GM12878 (cell line): ENCODE results near the gene ARHGAP9. TPM values are rescaled to one million over a fixed set of nuclear protein-coding genes. Genes with fewer than 3 reads are reported as not detected.

ENCODE experiments used
- ATAC-seq: fragments of 200-7000 bp; cut with Tn5 transposase; 3 replicates; pipeline ENCODE4 v1.9.1; 2020; ENCODE audit warnings: mild to moderate bottlenecking, moderate library complexity
- BruUV-seq: library from RNA; stranded (reverse); fragments of 400-500 nt; replicated peaks from 2 replicates; lab custom pipeline; 2021; lab: Mats Ljungman, UMichigan
- CTCF ChIA-PET: fragments of 300-600 bp; sonication (Branson Sonifier 250); formaldehyde crosslinking; extraction: SDS; loops from one replicate; lab custom pipeline; 2021; ENCODE audit warnings: inconsistent platforms; lab: Yijun Ruan, JAX
- POLR2A ChIA-PET: fragments of 350-600 bp; formaldehyde crosslinking; extraction: SDS; loops from one replicate; lab custom pipeline; 2021; ENCODE audit warnings: inconsistent platforms; lab: Charles Lee
- RAD21 ChIA-PET: fragments of 300-600 bp; sonication (Branson Sonifier 250); formaldehyde crosslinking; loops from one replicate; lab custom pipeline; 2023; ENCODE audit warnings: antibody characterized with exemption; ENCODE audit not compliant: unreplicated experiment; lab: Charles Lee
- SMC1A ChIA-PET: fragments of 300-600 bp; sonication (Branson Sonifier 250); formaldehyde crosslinking; loops from one replicate; lab custom pipeline; 2023; ENCODE audit not compliant: unreplicated experiment, uncharacterized antibody; lab: Charles Lee
- DNase-seq: peaks from one replicate; pipeline ENCODE4 v3.0.0-alpha.2; 2011; ENCODE audit warnings: low read depth, low spot score
- FAIRE-seq: peaks from 3 replicates; lab custom pipeline; 2011; peaks lifted over from hg19 to GRCh38; lab: Jason Lieb, UNC
- H2AFZ ChIP-seq: 2 replicates; pipeline ENCODE4 v1.6.0; 2011; ENCODE audit warnings: low read depth, low read length, control low read depth; ENCODE audit not compliant: control insufficient read depth
- H3K27ac ChIP-seq: 2 replicates; pipeline ENCODE4 v1.5.1; 2011; ENCODE audit warnings: control low read depth; ENCODE audit not compliant: control insufficient read depth, insufficient read depth
- H3K27me3 ChIP-seq, 2 experiments: replicated peaks in 1 of 2; 2 replicates each; pipeline versions ENCODE4 v1.6.0 to v1.6.1; 2011; ENCODE audit warnings: low read length in 1 of 2; ENCODE audit not compliant: control insufficient read depth in 2 of 2, insufficient read depth in 2 of 2
- H3K36me3 ChIP-seq, 2 experiments: 2 replicates each; pipeline ENCODE4 v1.5.1; 2011; ENCODE audit warnings: low read length in 1 of 2; ENCODE audit not compliant: control insufficient read depth in 2 of 2, insufficient read depth in 2 of 2
- H3K4me1 ChIP-seq: 2 replicates; pipeline ENCODE4 v1.6.1; 2011; ENCODE audit warnings: mild to moderate bottlenecking, low read length, moderate library complexity, mixed read lengths; ENCODE audit not compliant: control insufficient read depth, insufficient read depth
- H3K4me2 ChIP-seq: 2 replicates; pipeline ENCODE4 v1.6.0; 2011; ENCODE audit warnings: control low read depth; ENCODE audit not compliant: control insufficient read depth, insufficient read depth
- H3K4me3 ChIP-seq: fragments of 200-600 bp; sonication (generic); 2 replicates; pipeline ENCODE4 v1.5.1; 2016
- H3K79me2 ChIP-seq: 2 replicates; pipeline ENCODE4 v1.6.0; 2011; ENCODE audit warnings: low read length; ENCODE audit not compliant: control insufficient read depth, insufficient read depth
- H3K9ac ChIP-seq: 2 replicates; pipeline ENCODE4 v1.8.0; 2011; ENCODE audit warnings: low read length, control low read depth, mixed read lengths; ENCODE audit not compliant: control insufficient read depth, insufficient read depth
- H3K9me3 ChIP-seq: replicated peaks from 3 replicates; pipeline ENCODE4 v1.5.1; 2011; ENCODE audit warnings: mild to moderate bottlenecking, low read length; ENCODE audit not compliant: control insufficient read depth, insufficient read depth
- H4K20me1 ChIP-seq: 2 replicates; pipeline ENCODE4 v1.6.0; 2011; ENCODE audit not compliant: control insufficient read depth, insufficient read depth
- BHLHE40 ChIP-seq, 2 experiments: fragments of 450-650 bp in 1 of 2; IDR thresholded peaks; 2 replicates each; pipeline ENCODE4 v1.6.1; 2011 to 2017; ENCODE audit warnings: low read depth in 2 of 2, borderline replicate concordance in 1 of 2, improper control_type of control experiment in 1 of 2, low read length in 1 of 2, mild to moderate bottlenecking in 1 of 2
- CBX3 ChIP-seq: fragments of 200-600 bp; sonication (generic); IDR thresholded peaks from 2 replicates; pipeline ENCODE4 v1.6.1; 2016; ENCODE audit warnings: low read depth, borderline replicate concordance
- CEBPB ChIP-seq, 2 experiments: fragments of 150-350 bp in 1 of 2; IDR thresholded peaks; 2 replicates each; pipeline ENCODE4 v1.6.1; 2012 to 2014; ENCODE audit warnings: low read depth in 2 of 2, low read length in 2 of 2, borderline replicate concordance in 1 of 2, inconsistent platforms in 1 of 2
- CHD2 ChIP-seq: IDR thresholded peaks from 2 replicates; pipeline ENCODE4 v1.6.1; 2011; ENCODE audit warnings: low read depth, low read length, improper control_type of control experiment, borderline replicate concordance
- CTCF ChIP-seq, 3 experiments: IDR thresholded peaks in 2 of 3; conservative IDR thresholded peaks in 1 of 3; 2 replicates each; pipeline ENCODE4 v1.5.1; 2011; ENCODE audit warnings: low read depth in 3 of 3, low read length in 3 of 3, mild to moderate bottlenecking in 3 of 3, control low read depth in 2 of 3, moderate library complexity in 2 of 3, inconsistent platforms in 1 of 3, mixed read lengths in 1 of 3; ENCODE audit not compliant: control insufficient read depth in 2 of 3, insufficient read depth in 1 of 3; ENCODE audit errors: extremely low read depth in 1 of 3
- IRF4 ChIP-seq: IDR thresholded peaks from 2 replicates; pipeline ENCODE4 v1.6.1; 2011; ENCODE audit warnings: low read depth, low read length
- MAX ChIP-seq: IDR thresholded peaks from 2 replicates; pipeline ENCODE4 v1.6.1; 2012; ENCODE audit warnings: low read depth, low read length, improper control_type of control experiment
- NBN ChIP-seq: fragments of 450-650 bp; IDR thresholded peaks from 2 replicates; pipeline ENCODE4 v1.6.1; 2016
- PBX3 ChIP-seq: IDR thresholded peaks from 2 replicates; pipeline ENCODE4 v1.6.1; 2011; ENCODE audit warnings: mild to moderate bottlenecking, low read depth, low read length, moderate library complexity; ENCODE audit not compliant: insufficient replicate concordance
- POLR2A ChIP-seq: IDR thresholded peaks from 2 replicates; pipeline ENCODE4 v1.6.1; 2011; ENCODE audit warnings: low read depth, mild to moderate bottlenecking, low read length
- RAD21 ChIP-seq: IDR thresholded peaks from 2 replicates; pipeline ENCODE4 v1.6.1; 2011; ENCODE audit warnings: mild to moderate bottlenecking, low read depth, low read length, moderate library complexity; ENCODE audit not compliant: insufficient read depth
- RB1 ChIP-seq: fragments of 450-650 bp; formaldehyde crosslinking; IDR thresholded peaks from 2 replicates; pipeline ENCODE4 v1.6.1; 2017; ENCODE audit warnings: mild to moderate bottlenecking, borderline replicate concordance
- SMC3 ChIP-seq: IDR thresholded peaks from 2 replicates; pipeline ENCODE4 v1.6.1; 2011; ENCODE audit warnings: low read length, improper control_type of control experiment, borderline replicate concordance
- TCF7 ChIP-seq: IDR thresholded peaks from 2 replicates; pipeline ENCODE4 v1.6.1; 2014; ENCODE audit warnings: antibody characterized with exemption, borderline replicate concordance
- YY1 ChIP-seq: IDR thresholded peaks from 2 replicates; pipeline ENCODE4 v1.6.1; 2011; ENCODE audit warnings: low read depth, mild to moderate bottlenecking, low read length
- ZNF274 ChIP-seq: IDR thresholded peaks from one replicate; pipeline ENCODE4 v1.8.0; 2011; ENCODE audit not compliant: insufficient read length, insufficient read depth
- ZZZ3 ChIP-seq: IDR thresholded peaks from 2 replicates; pipeline ENCODE4 v1.6.1; 2011; ENCODE audit warnings: low read depth; ENCODE audit not compliant: control insufficient read depth, insufficient read length
- WGBS: methylation state at CpG from one replicate; pipeline ENCODE4 v1.1.6; 2016; ENCODE audit warnings: low lambda C conversion rate; ENCODE audit not compliant: insufficient replicate concordance, insufficient coverage; ENCODE audit errors: missing lambda C conversion rate; 5-methylcytosine and 5-hydroxymethylcytosine counted together
- in situ Hi-C: fragments of 300-500 bp; cut with MboI; formaldehyde crosslinking; loops from 9 replicates; pipeline ENCODE4 v1.14.3; 2018; ENCODE audit warnings: mixed read lengths
- intact Hi-C: fragments of 100-400 bp; cut with micrococcal nuclease; formaldehyde crosslinking; loops from one replicate; pipeline ENCODE4 v1.14.2; 2022; ENCODE audit not compliant: unreplicated experiment
- polyA plus RNA-seq, 11 experiments: library from polyadenylated mRNA; depleted of rRNA in 4 of 11; unstranded in 6 of 11; stranded (reverse) in 5 of 11; fragments of >200 nt; fragmentation: Nextera tagmentation in 4 of 11; fragmentation: Illumina TruSeq in 1 of 11; extraction: Ambion mirVana in 4 of 11; extraction: Trizol in 1 of 11; gene quantifications; 1 replicate in 1 of 11; 2 replicates in 10 of 11; pipeline versions ENCODE4 v1.2.1 to v1.2.3, GENCODE V29; 2011 to 2016; ENCODE audit warnings: inconsistent platforms in 2 of 11, missing spikeins in 2 of 11, low read depth in 1 of 11
- total RNA-seq, 4 experiments: library from RNA; depleted of rRNA in 3 of 4; stranded (reverse); fragments of >200 nt in 3 of 4; fragmentation: Illumina TruSeq in 1 of 4; extraction: Trizol in 1 of 4; gene quantifications; 2 replicates each; pipeline versions ENCODE4 v1.2.1 to v1.2.3, GENCODE V29; 2013 to 2021

The ARHGAP9 gene
- total and polyA plus RNA-seq, 10 of the 15 experiments (the other 5 are each of a cell fraction or from before 2014, with no cell fraction given): 19.5 to 102 (median 76.8) TPM

GRCh38 chr12:57456145-57456700, 23.4 kb downstream of the ARHGAP9 start:
- in situ Hi-C loops (loop anchor here (5.0 to 10.0 kb wide), 2 partner anchors 141 to 194 kb away; no protein-coding TSS in a partner anchor), intact Hi-C loops (loop anchor here (5.0 kb wide), 1 partner anchor 166 kb away; no protein-coding TSS in a partner anchor)
- H3K4me2 ChIP-seq: peak overlapping the region; percentile 75
- TF ChIP-seq SMC3 (peak; percentile 54; the same call in 1 of the 2 replicates), YY1 (0 out of 2 replicates have a peak, but pooled peaks have one; percentile 6), CHD2 (no peak), PBX3 (no peak), RAD21 (peak; percentile 47), RB1 (peak; percentile 33; the same call in 1 of the 2 replicates), IRF4 (no peak), CBX3 (no peak), CTCF (IDR thresholded peaks at IDR 0.05 in 2 of 3, conservative IDR thresholded peaks at IDR 0.05 in 1 of 3; ENCODE audit: control insufficient read depth in 2 of 3, extremely low read depth in 1 of 3, insufficient read depth in 1 of 3, low read depth in 3 of 3, low read length in 3 of 3) (peak; percentile 72 to 83 (median 80)), TCF7 (no peak), ZNF274 (no peak), NBN (0 out of 2 replicates have a peak, but pooled peaks have one; percentile 48), POLR2A (0 out of 2 replicates have a peak, but pooled peaks have one; percentile 17), CEBPB (IDR thresholded peaks at IDR 0.05; ENCODE audit: borderline replicate concordance in 1 of 2, low read depth in 2 of 2, low read length in 2 of 2) (no peak), ZZZ3 (no peak), MAX (0 out of 2 replicates have a peak, but pooled peaks have one; percentile 45), BHLHE40 (IDR thresholded peaks at IDR 0.05; ENCODE audit: borderline replicate concordance in 1 of 2, low read depth in 2 of 2, low read length in 1 of 2) (peak in 1 of 2 experiments; percentile 55; a peak in 1 of 4 replicates)
- BruUV-seq: no TSS peak
- no peaks in the 10 kb centered on the region for H3K79me2 ChIP-seq
- H3K4me3 ChIP-seq: no peak overlapping the region
- POLR2A ChIA-PET: interaction anchor here (0.5 to 6.1 kb wide), 10 partner anchors 11 to 205 kb away, joined by 3 to 29 read pairs (median 6); partner anchors contain the start of gene STAC3
- RAD21 ChIA-PET: interaction anchor here (0.9 to 6.8 kb wide), 13 partner anchors 6 to 243 kb away, joined by 3 to 224 read pairs (median 10); partner anchors contain the start of gene STAC3
- H3K9ac ChIP-seq: peak overlapping the region; percentile 40; the same call in 1 of the 2 replicates
- SMC1A ChIA-PET: interaction anchor here (0.6 to 7.6 kb wide), 19 partner anchors 14 to 214 kb away, joined by 3 to 226 read pairs (median 3); partner anchors contain the start of genes DDIT3 and INHBC
- H3K27ac ChIP-seq: no peak overlapping the region
- WGBS: 33% methylated on average over 15 of the region's 15 CpGs
- H3K27me3 ChIP-seq: 0 out of 4 replicates have a peak, but pooled peaks cover 0 to 4% of the 10 kb centered on the region in 2 experiments
- H3K9me3 ChIP-seq: no peaks in the 10 kb centered on the region
- no peaks in the 10 kb centered on the region for H3K36me3 ChIP-seq
- peak overlapping the region; percentile 89 for H2AFZ ChIP-seq
- FAIRE-seq (peak; percentile 87), DNase-seq (no peak), ATAC-seq (peak; percentile 55)
- peaks cover 21% of the 10 kb centered on the region for H3K4me1 ChIP-seq
- 0 out of 2 replicates have a peak, but pooled peaks cover 2% of the 10 kb centered on the region for H4K20me1 ChIP-seq
- CTCF ChIA-PET: interaction anchor here (0.6 to 11.0 kb wide), 35 partner anchors 12 to 1096 kb away, joined by 3 to 540 read pairs (median 5); partner anchors contain the start of genes ARHGAP9, DDIT3, INHBC and PIP4K2C
